ENCODE results near the gene GPR183.

The GPR183 gene

GRCh38 chr13:99256709-99257108, 50.5 kb downstream of the GPR183 start:
- no peaks in the 10 kb centered on the region for H3K9me2 ChIP-seq (replicated peaks; ENCODE audit: insufficient read depth, low read length)
- peaks cover 7% of the 10 kb centered on the region; the same call in 1 of the 2 replicates for H4K20me1 ChIP-seq (ENCODE audit: low read depth, low read length)
- H3K9me3 ChIP-seq (ENCODE audit: insufficient read depth, low read length): no peaks in the 10 kb centered on the region
- peaks cover 20% of the 10 kb centered on the region; the same call in 1 of the 2 replicates for H3K36me3 ChIP-seq (ENCODE audit: low read length)
- peak overlapping the region; percentile 93 for H3K27ac ChIP-seq (ENCODE audit: low read depth, low read length)
- peak overlapping the region; percentile 99 for H3K4me2 ChIP-seq (ENCODE audit: low read depth, low read length, poor library complexity, severe bottlenecking)
- peak overlapping the region; percentile 72 for H3K4me3 ChIP-seq (ENCODE audit: insufficient read depth, low read length, poor library complexity, severe bottlenecking)
- peak overlapping the region; percentile 30; the same call in 1 of the 2 replicates for H3K9ac ChIP-seq (ENCODE audit: low read length)
- peaks cover 25% of the 10 kb centered on the region for H3K79me2 ChIP-seq (ENCODE audit: insufficient read depth, low read length)
- no peak for TF ChIP-seq EZH2phosphoT487 (conservative IDR thresholded peaks at IDR 0.05; ENCODE audit: low read length)
- TF ChIP-seq, protein P1, sequence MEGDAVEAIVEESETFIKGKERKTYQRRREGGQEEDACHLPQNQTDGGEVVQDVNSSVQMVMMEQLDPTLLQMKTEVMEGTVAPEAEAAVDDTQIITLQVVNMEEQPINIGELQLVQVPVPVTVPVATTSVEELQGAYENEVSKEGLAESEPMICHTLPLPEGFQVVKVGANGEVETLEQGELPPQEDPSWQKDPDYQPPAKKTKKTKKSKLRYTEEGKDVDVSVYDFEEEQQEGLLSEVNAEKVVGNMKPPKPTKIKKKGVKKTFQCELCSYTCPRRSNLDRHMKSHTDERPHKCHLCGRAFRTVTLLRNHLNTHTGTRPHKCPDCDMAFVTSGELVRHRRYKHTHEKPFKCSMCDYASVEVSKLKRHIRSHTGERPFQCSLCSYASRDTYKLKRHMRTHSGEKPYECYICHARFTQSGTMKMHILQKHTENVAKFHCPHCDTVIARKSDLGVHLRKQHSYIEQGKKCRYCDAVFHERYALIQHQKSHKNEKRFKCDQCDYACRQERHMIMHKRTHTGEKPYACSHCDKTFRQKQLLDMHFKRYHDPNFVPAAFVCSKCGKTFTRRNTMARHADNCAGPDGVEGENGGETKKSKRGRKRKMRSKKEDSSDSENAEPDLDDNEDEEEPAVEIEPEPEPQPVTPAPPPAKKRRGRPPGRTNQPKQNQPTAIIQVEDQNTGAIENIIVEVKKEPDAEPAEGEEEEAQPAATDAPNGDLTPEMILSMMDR (IDR thresholded peaks at IDR 0.05; ENCODE audit: insufficient read depth, low read length, poor library complexity, severe bottlenecking): no peak
- no peak overlapping the region for H2AFZ ChIP-seq (ENCODE audit: low read depth, low read length, severe bottlenecking)
- H3F3A ChIP-seq (ENCODE audit: insufficient read depth): peaks cover 39% of the 10 kb centered on the region
- H3K27me3 ChIP-seq (ENCODE audit: low read length): no peaks in the 10 kb centered on the region

DNA sequence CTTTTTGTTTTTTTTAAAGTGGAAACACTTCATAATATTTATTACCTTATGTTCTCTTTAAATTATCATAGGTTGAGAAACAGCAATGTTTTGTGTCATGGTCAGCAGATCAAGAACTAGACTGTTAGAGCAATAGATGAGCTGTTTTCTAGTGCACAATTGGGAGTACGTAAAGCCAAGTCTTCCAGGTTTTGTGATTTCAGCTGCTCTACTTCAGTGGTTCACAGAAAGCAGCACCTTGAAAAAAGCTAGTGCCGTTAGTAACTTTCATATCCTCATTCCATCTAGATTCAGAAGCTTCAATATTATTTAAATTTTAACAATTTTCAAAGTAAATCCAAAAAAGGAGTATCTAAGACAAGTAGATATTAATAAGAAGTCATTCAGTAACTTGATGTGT, 50.9 kb downstream of the GPR183 start:
- Histone ChIP-seq H3K79me2 (ENCODE audit: insufficient read depth, low read length) (peaks cover 25% of the 10 kb centered on the region), H3K27me3 (ENCODE audit: low read length) (no peaks in the 10 kb centered on the region), H3K9me2 (replicated peaks; ENCODE audit: insufficient read depth, low read length) (no peaks in the 10 kb centered on the region), H3K4me2 (ENCODE audit: low read depth, low read length, poor library complexity, severe bottlenecking) (peak overlapping the region; percentile 99), H2AFZ (ENCODE audit: low read depth, low read length, severe bottlenecking) (no peak overlapping the region), H3K9me3 (ENCODE audit: insufficient read depth, low read length) (no peaks in the 10 kb centered on the region), H3K36me3 (ENCODE audit: low read length) (peaks cover 20% of the 10 kb centered on the region; the same call in 1 of the 2 replicates), H4K20me1 (ENCODE audit: low read depth, low read length) (peaks cover 7% of the 10 kb centered on the region; the same call in 1 of the 2 replicates), H3F3A (ENCODE audit: insufficient read depth) (peaks cover 39% of the 10 kb centered on the region), H3K9ac (ENCODE audit: low read length) (peak overlapping the region; percentile 30; the same call in 1 of the 2 replicates), H3K27ac (ENCODE audit: low read depth, low read length) (peak overlapping the region; percentile 93), H3K4me3 (ENCODE audit: insufficient read depth, low read length, poor library complexity, severe bottlenecking) (peak overlapping the region; percentile 72)
- no peak for TF ChIP-seq EZH2phosphoT487 (conservative IDR thresholded peaks at IDR 0.05; ENCODE audit: low read length)
- TF ChIP-seq, protein P1 (IDR thresholded peaks at IDR 0.05; ENCODE audit: insufficient read depth, low read length, poor library complexity, severe bottlenecking): no peak

DNA sequence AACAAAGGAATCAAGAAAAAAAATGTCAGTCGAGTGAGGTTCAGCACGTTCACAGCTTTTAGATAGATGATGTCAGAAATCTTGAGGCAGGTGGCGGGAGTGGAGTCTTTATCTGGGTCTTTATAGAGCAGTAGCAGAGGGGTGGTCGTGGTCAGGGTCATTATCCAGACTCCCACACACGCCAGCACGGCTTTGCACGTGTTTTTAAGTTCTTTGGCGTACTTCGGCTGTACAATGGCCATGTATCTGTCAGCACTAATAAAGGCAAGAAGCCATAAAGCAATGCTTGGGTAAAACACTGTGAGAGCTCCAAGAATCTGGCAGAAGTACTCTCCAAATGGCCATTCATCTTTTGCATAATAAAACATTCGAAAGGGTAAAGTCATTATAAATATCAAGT, 51.9 kb downstream of the GPR183 start:
- H3K4me2 ChIP-seq (ENCODE audit: low read depth, low read length, poor library complexity, severe bottlenecking): peak overlapping the region; percentile 99
- no peak overlapping the region for H3K4me3 ChIP-seq (ENCODE audit: insufficient read depth, low read length, poor library complexity, severe bottlenecking)
- no peaks in the 10 kb centered on the region for H3K9me2 ChIP-seq (replicated peaks; ENCODE audit: insufficient read depth, low read length)
- H3K9ac ChIP-seq (ENCODE audit: low read length): no peak overlapping the region
- H3K9me3 ChIP-seq (ENCODE audit: insufficient read depth, low read length): no peaks in the 10 kb centered on the region
- H2AFZ ChIP-seq (ENCODE audit: low read depth, low read length, severe bottlenecking): no peak overlapping the region
- H3K79me2 ChIP-seq (ENCODE audit: insufficient read depth, low read length): peaks cover 25% of the 10 kb centered on the region
- peaks cover 20% of the 10 kb centered on the region; the same call in 1 of the 2 replicates for H3K36me3 ChIP-seq (ENCODE audit: low read length)
- H4K20me1 ChIP-seq (ENCODE audit: low read depth, low read length): peaks cover 7% of the 10 kb centered on the region; the same call in 1 of the 2 replicates
- no peaks in the 10 kb centered on the region for H3K27me3 ChIP-seq (ENCODE audit: low read length)
- no peak overlapping the region for H3K27ac ChIP-seq (ENCODE audit: low read depth, low read length)
- peaks cover 39% of the 10 kb centered on the region for H3F3A ChIP-seq (ENCODE audit: insufficient read depth)
- TF ChIP-seq, protein P1 (IDR thresholded peaks at IDR 0.05; ENCODE audit: insufficient read depth, low read length, poor library complexity, severe bottlenecking): no peak
- TF ChIP-seq EZH2phosphoT487 (conservative IDR thresholded peaks at IDR 0.05; ENCODE audit: low read length): no peak
